ENCODE data around the gene GNGT2.

The GNGT2 gene

GRCh38 chr17:49157784-49158183, 52.6 kb downstream of the GNGT2 start:
- TF ChIP-seq MAX (IDR thresholded peaks at IDR 0.05; ENCODE audit: low read depth, low read length) (no peak), MYC (IDR thresholded peaks at IDR 0.05; ENCODE audit: low read depth, low read length) (no peak), CTCF (IDR thresholded peaks at IDR 0.05; ENCODE audit: low read depth, low read length) (no peak)
- peak; percentile 18 for DNase-seq (ENCODE audit: low read depth)
- no peak overlapping the region for H3K4me3 ChIP-seq (ENCODE audit: low read depth, low read length)

- DNase-seq (ENCODE audit: low read depth) = peak; percentile 13
- TF ChIP-seq POLR2A (IDR thresholded peaks at IDR 0.05; ENCODE audit: extremely low read depth, insufficient read length) (no peak), CTCF (IDR thresholded peaks at IDR 0.05; ENCODE audit: low read depth, low read length) (no peak), MAX (IDR thresholded peaks at IDR 0.05; ENCODE audit: low read depth, low read length) (no peak), MYC (IDR thresholded peaks at IDR 0.05; ENCODE audit: low read depth, low read length) (no peak)
Measured at GRCh38 chr17:49156256-49156655, 54.1 kb downstream of the GNGT2 start.

More at GRCh38 chr17:49156256-49156655, 54.1 kb downstream of the GNGT2 start:
- no peak overlapping the region for H3K4me3 ChIP-seq (ENCODE audit: low read depth, low read length)
